Tibial nerve (tissue), 4 donors: Measurements from ENCODE around the gene TRIM17. TPM values are rescaled to one million over a fixed set of nuclear protein-coding genes. Genes with fewer than 3 reads are reported as not detected.

Experiments used
- DNase-seq, 2 donors: peaks; one replicate each; pipeline ENCODE4 v3.0.0-alpha.2; 2019; ENCODE audit warnings: low spot score in 2 of 2
- H3K27ac ChIP-seq, 4 donors: fragments of 200-600 bp; sonication (generic) in 3 of 4; one replicate each; pipeline ENCODE4 v1.5.1; 2017 to 2019; ENCODE audit warnings: mild to moderate bottlenecking in 1 of 4
- H3K27me3 ChIP-seq, 2 donors: fragments of 200-600 bp; sonication (generic) in 1 of 2; one replicate each; pipeline versions ENCODE4 v1.5.1 to v1.6.0; 2017 to 2019
- H3K36me3 ChIP-seq, 3 donors: fragments of 200-600 bp; sonication (generic); one replicate each; pipeline ENCODE4 v1.5.1; 2018 to 2019
- H3K4me1 ChIP-seq, 4 donors: fragments of 200-600 bp; sonication (generic) in 3 of 4; one replicate each; pipeline ENCODE4 v1.5.1; 2017 to 2019
- H3K4me3 ChIP-seq, 4 donors: fragments of 200-600 bp; sonication (generic) in 3 of 4; one replicate each; pipeline ENCODE4 v1.5.1; 2017 to 2019; ENCODE audit warnings: mild to moderate bottlenecking in 1 of 4, moderate library complexity in 1 of 4
- H3K9me3 ChIP-seq, 4 donors: fragments of 200-600 bp; sonication (generic) in 3 of 4; one replicate each; pipeline ENCODE4 v1.5.1; 2017 to 2019
- CTCF ChIP-seq, 5 experiments: fragments of 200-600 bp in 3 of 5; fragments of 450-650 bp in 2 of 5; sonication (generic) in 3 of 5; IDR thresholded peaks; one replicate each; pipeline ENCODE4 v1.5.1; 2016 to 2019; ENCODE audit warnings: antibody characterized with exemption in 5 of 5, mild to moderate bottlenecking in 3 of 5, moderate library complexity in 2 of 5
- EP300 ChIP-seq, 2 donors: sonication (generic); formaldehyde crosslinking; IDR thresholded peaks; one replicate each; pipeline ENCODE4 v1.6.1; 2017; ENCODE audit warnings: antibody characterized with exemption in 2 of 2, mild to moderate bottlenecking in 1 of 2
- POLR2A ChIP-seq, 2 donors: fragments of 450-650 bp; IDR thresholded peaks; one replicate each; pipeline ENCODE4 v1.6.1; 2017; ENCODE audit warnings: antibody characterized with exemption in 2 of 2, mild to moderate bottlenecking in 2 of 2, moderate library complexity in 2 of 2
- WGBS, 2 donors: methylation state at CpG; one replicate each; pipeline ENCODE4 v1.1.5; 2018; 5-methylcytosine and 5-hydroxymethylcytosine counted together
- total RNA-seq, 4 donors: library from RNA; depleted of rRNA; stranded (reverse); fragments of >200 nt; gene quantifications; one replicate each; pipeline ENCODE4 v1.1.0, GENCODE V29; 2016

Gene TRIM17
- total RNA-seq, 4 donors from 2014 or later = 0.63 to 4.2 (median 1.4) TPM; not detected in 1

GRCh38 chr1:228364706-228365213 is 51.9 kb downstream of the TRIM17 start:
- WGBS, 2 donors = 85 to 87% methylated on average over 12 to 14 of the region's 19 CpGs
- DNase-seq = no peak
- H3K4me3 ChIP-seq = no peak overlapping the region
- no peak overlapping the region for H3K27ac ChIP-seq
- peaks cover 0 to 6% of the 10 kb centered on the region in 2 donors for H3K27me3 ChIP-seq
- H3K4me1 ChIP-seq = peaks cover 0 to 4% (median 0%) of the 10 kb centered on the region in 4 donors
- no peaks in the 10 kb centered on the region for H3K36me3 ChIP-seq
- no peaks in the 10 kb centered on the region for H3K9me3 ChIP-seq
- TF ChIP-seq EP300 (IDR thresholded peaks at IDR 0.05) (no peak), CTCF (IDR thresholded peaks at IDR 0.05) (no peak), POLR2A (IDR thresholded peaks at IDR 0.05) (no peak)

- no peak overlapping the region for H3K4me3 ChIP-seq
- TF ChIP-seq POLR2A (IDR thresholded peaks at IDR 0.05) (no peak), EP300 (IDR thresholded peaks at IDR 0.05) (no peak), CTCF (IDR thresholded peaks at IDR 0.05) (no peak)
- peaks cover 0 to 6% of the 10 kb centered on the region in 2 donors for H3K27me3 ChIP-seq
- 68 to 81% methylated on average over 10 to 11 of the region's 12 CpGs for WGBS, 2 donors
- no peak for DNase-seq
- peaks cover 0 to 4% (median 0%) of the 10 kb centered on the region in 4 donors for H3K4me1 ChIP-seq
- H3K9me3 ChIP-seq = no peaks in the 10 kb centered on the region
- no peak overlapping the region for H3K27ac ChIP-seq
- H3K36me3 ChIP-seq = no peaks in the 10 kb centered on the region
Measured at GRCh38 chr1:228364068-228364705, 52.5 kb downstream of the TRIM17 start.

- Histone ChIP-seq H3K4me3 (no peak overlapping the region), H3K4me1 (peaks cover 0 to 4% (median 0%) of the 10 kb centered on the region in 4 donors), H3K9me3 (no peaks in the 10 kb centered on the region), H3K36me3 (no peaks in the 10 kb centered on the region), H3K27ac (no peak overlapping the region), H3K27me3 (peaks cover 0 to 6% of the 10 kb centered on the region in 2 donors)
- no peak for DNase-seq
- TF ChIP-seq POLR2A (IDR thresholded peaks at IDR 0.05) (no peak), CTCF (IDR thresholded peaks at IDR 0.05) (no peak), EP300 (IDR thresholded peaks at IDR 0.05) (no peak)
- 57 to 62% methylated on average over 9 of the region's 9 CpGs for WGBS, 2 donors
Measured at GRCh38 chr1:228363686-228364067, 53.0 kb downstream of the TRIM17 start.

- peaks cover 0 to 1% of the 10 kb centered on the region in 2 donors for H3K27me3 ChIP-seq
- 78 to 79% methylated on average over 4 of the region's 4 CpGs for WGBS, 2 donors
- no peak for DNase-seq
- no peak overlapping the region for H3K27ac ChIP-seq
- H3K36me3 ChIP-seq = no peaks in the 10 kb centered on the region
- no peaks in the 10 kb centered on the region for H3K9me3 ChIP-seq
- H3K4me3 ChIP-seq = no peak overlapping the region
- H3K4me1 ChIP-seq = peaks cover 0 to 4% (median 0%) of the 10 kb centered on the region in 4 donors
- TF ChIP-seq EP300 (IDR thresholded peaks at IDR 0.05) (no peak), CTCF (IDR thresholded peaks at IDR 0.05) (no peak), POLR2A (IDR thresholded peaks at IDR 0.05) (no peak)
Measured at GRCh38 chr1:228362884-228363450, 53.7 kb downstream of the TRIM17 start.
